Activated CD8-positive, alpha-beta memory T cell treated with anti-CD3 and anti-CD28 coated beads, Interleukin-2, amount 50 U/mL, for 1 hour (primary cell): ENCODE results near the gene CHDH.

Source experiments
- DNase-seq: peaks from one replicate; pipeline ENCODE4 v3.0.0-alpha.2; 2020; ENCODE audit errors: extremely low read depth

CHDH gene

GRCh38 chr3:53846134-53846850 lies at the start of gene CHDH, which contains the start of gene IL17RB:
TSS of gene CHDH (minus strand) at chr3:53846419. CDS start at chr3:53824008, 22,411 bp downstream.
TSS of gene IL17RB (plus strand) at chr3:53846568. CDS start at chr3:53846589, 21 bp downstream.
- no peak for DNase-seq

- DNase-seq: no peak
These were observed 46.0 kb upstream of the CHDH start for GRCh38 chr3:53892286-53892637.

GRCh38 chr3:53891497-53892285 lies 45.5 kb upstream of the CHDH start, which contains the start of gene SELENOK:
TSS of gene SELENOK (minus strand) at chr3:53891859.
- peak; percentile 96 for DNase-seq

GRCh38 chr3:53890726-53891475 lies 44.7 kb upstream of the CHDH start:
- peak; percentile 59 for DNase-seq

- DNase-seq: no peak
These were observed 42.0 kb upstream of the CHDH start for GRCh38 chr3:53888232-53888631.

GRCh38 chr3:53887446-53887845 lies 41.2 kb upstream of the CHDH start:
- DNase-seq: no peak

GRCh38 chr3:53885239-53885638 lies 39.0 kb upstream of the CHDH start:
- no peak for DNase-seq

GRCh38 chr3:53884623-53885022 lies 38.4 kb upstream of the CHDH start:
- DNase-seq: no peak

GRCh38 chr3:53883008-53883407 lies 36.8 kb upstream of the CHDH start:
- no peak for DNase-seq

- peak; percentile 54 for DNase-seq
These were observed 35.7 kb upstream of the CHDH start, which contains the start of gene ACTR8 for GRCh38 chr3:53881691-53882593. TSS of gene ACTR8 (minus strand) at chr3:53882152. CDS start at chr3:53882101, 51 bp downstream.

- DNase-seq: no peak
These were observed 34.5 kb upstream of the CHDH start for GRCh38 chr3:53880396-53881345.

- DNase-seq: no peak
These were observed 19.7 kb upstream of the CHDH start for GRCh38 chr3:53865732-53866499.

- no peak for DNase-seq
These were observed 16.9 kb upstream of the CHDH start for GRCh38 chr3:53863145-53863544.

GRCh38 chr3:53862241-53862640 lies 16.0 kb upstream of the CHDH start:
- DNase-seq: no peak

- no peak for DNase-seq
These were observed 14.0 kb upstream of the CHDH start for GRCh38 chr3:53860196-53860595.

- DNase-seq: no peak
These were observed 13.0 kb upstream of the CHDH start for GRCh38 chr3:53859178-53859577.

- DNase-seq: no peak
These were observed 12.0 kb upstream of the CHDH start for GRCh38 chr3:53858096-53858741.

GRCh38 chr3:53856964-53857363 lies 10.7 kb upstream of the CHDH start:
- DNase-seq: no peak

GRCh38 chr3:53850895-53851294 lies 4.7 kb upstream of the CHDH start:
- DNase-seq: no peak
